SU-DHL-6 (cell line): ENCODE results near the gene HOMER2.

Experiments
- H2AFZ ChIP-seq: fragments of 200-600 bp; sonication (generic); 2 replicates; pipeline ENCODE4 v1.6.1; 2014; ENCODE audit warnings: low read depth, mild to moderate bottlenecking, moderate library complexity, mixed read lengths, antibody characterized with exemption, low read length; ENCODE audit not compliant: severe bottlenecking
- H3F3A ChIP-seq: fragments of 200-600 bp; shearing (Covaris generic); 2 replicates; pipeline ENCODE4 v1.6.0; 2016; ENCODE audit warnings: antibody characterized with exemption, mild to moderate bottlenecking; ENCODE audit not compliant: insufficient read depth
- H3K27ac ChIP-seq: fragments of 200-600 bp; sonication (generic); 2 replicates; pipeline ENCODE4 v1.5.1; 2016; ENCODE audit warnings: low read depth, mild to moderate bottlenecking, low read length, moderate library complexity, mixed read lengths
- H3K27me3 ChIP-seq: fragments of 200-600 bp; sonication (generic), shearing (Covaris generic); 2 replicates; pipeline ENCODE4 v1.6.0; 2014; ENCODE audit warnings: mild to moderate bottlenecking, low read length
- H3K36me3 ChIP-seq: fragments of 200-600 bp; sonication (generic); 2 replicates; pipeline ENCODE4 v1.6.1; 2014; ENCODE audit warnings: mild to moderate bottlenecking, low read length, mixed read lengths
- H3K4me2 ChIP-seq: fragments of 300-600, 200-600 bp; shearing (Covaris generic), sonication (generic); 2 replicates; pipeline ENCODE4 v1.6.0; 2014; ENCODE audit warnings: low read length, low read depth, mild to moderate bottlenecking; ENCODE audit not compliant: poor library complexity, severe bottlenecking
- H3K4me3 ChIP-seq: fragments of 200-600 bp; sonication (generic); 2 replicates; pipeline ENCODE4 v1.5.1; 2014; ENCODE audit warnings: antibody characterized with exemption, low read length, mild to moderate bottlenecking, mixed read lengths; ENCODE audit not compliant: insufficient read depth, poor library complexity, severe bottlenecking
- H3K79me2 ChIP-seq: fragments of 200-600 bp; sonication (generic); 2 replicates; pipeline ENCODE4 v1.6.1; 2014; ENCODE audit warnings: mild to moderate bottlenecking, low read length, moderate library complexity; ENCODE audit not compliant: insufficient read depth
- H3K9ac ChIP-seq: fragments of 200-600 bp; sonication (generic); 2 replicates; pipeline ENCODE4 v1.7.0; 2014; ENCODE audit warnings: mild to moderate bottlenecking, low read length
- H3K9me2 ChIP-seq: fragments of 200-600 bp; sonication (generic); replicated peaks from 2 replicates; pipeline ENCODE4 v1.6.1; 2014; ENCODE audit warnings: low read length; ENCODE audit not compliant: insufficient read depth
- H3K9me3 ChIP-seq: fragments of 200-600 bp; sonication (generic); 2 replicates; pipeline ENCODE4 v1.6.1; 2014; ENCODE audit warnings: low read length, mixed read lengths; ENCODE audit not compliant: insufficient read depth
- H4K20me1 ChIP-seq: fragments of 200-600 bp; sonication (generic); 2 replicates; pipeline ENCODE4 v1.6.1; 2014; ENCODE audit warnings: low read depth, mild to moderate bottlenecking, antibody characterized with exemption, low read length, moderate library complexity, mixed read lengths
- CTCF ChIP-seq: fragments of 200-600 bp; sonication (generic); IDR thresholded peaks from one replicate; pipeline ENCODE4 v1.5.1; 2017; ENCODE audit warnings: antibody characterized with exemption, mild to moderate bottlenecking, low read length, moderate library complexity; ENCODE audit not compliant: insufficient read depth, poor library complexity, severe bottlenecking
- EZH2phosphoT487 ChIP-seq: fragments of 200-600 bp; sonication (generic), shearing (Covaris generic); conservative IDR thresholded peaks from 2 replicates; pipeline ENCODE4 v1.6.1; 2018; ENCODE audit warnings: mild to moderate bottlenecking, antibody characterized with exemption, low read length, moderate library complexity, mixed read lengths

The HOMER2 gene

GRCh38 chr15:82855286-82856100 lies 97.0 kb downstream of the HOMER2 start:
- no peaks in the 10 kb centered on the region for H4K20me1 ChIP-seq
- no peak overlapping the region for H2AFZ ChIP-seq
- no peaks in the 10 kb centered on the region for H3F3A ChIP-seq
- H3K4me2 ChIP-seq, result no peak overlapping the region
- no peaks in the 10 kb centered on the region for H3K36me3 ChIP-seq
- no peaks in the 10 kb centered on the region for H3K79me2 ChIP-seq
- H3K4me3 ChIP-seq, result no peak overlapping the region
- no peak overlapping the region for H3K9ac ChIP-seq
- no peak overlapping the region for H3K27ac ChIP-seq
- no peaks in the 10 kb centered on the region for H3K27me3 ChIP-seq
- H3K9me3 ChIP-seq, result no peaks in the 10 kb centered on the region
- TF ChIP-seq EZH2phosphoT487 (no peak), CTCF (no peak)
- no peaks in the 10 kb centered on the region for H3K9me2 ChIP-seq

DNA sequence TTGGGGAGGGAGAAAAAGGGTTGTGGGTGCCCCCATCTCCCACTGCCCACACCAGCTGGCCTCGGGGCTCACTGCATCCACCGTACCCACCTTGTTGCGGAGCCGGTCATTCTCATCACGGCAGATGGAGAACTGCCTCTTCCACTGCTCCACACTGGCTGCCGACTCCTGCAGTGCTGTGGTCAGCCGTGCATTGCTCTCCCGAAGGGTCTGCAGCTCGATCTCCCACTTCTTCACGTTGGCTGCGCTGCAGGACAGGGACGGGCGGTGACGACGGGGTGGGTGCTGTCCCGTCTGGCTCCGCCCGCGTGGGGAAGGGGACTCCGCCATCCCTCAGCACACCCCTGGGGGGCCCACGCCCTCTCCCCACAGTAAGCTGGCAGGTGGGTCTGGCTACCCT lies 98.0 kb downstream of the HOMER2 start:
- H3K9me3 ChIP-seq, result no peaks in the 10 kb centered on the region
- no peaks in the 10 kb centered on the region for H3K9me2 ChIP-seq
- H3K27me3 ChIP-seq, result no peaks in the 10 kb centered on the region
- H4K20me1 ChIP-seq, result no peaks in the 10 kb centered on the region
- no peak overlapping the region for H3K4me3 ChIP-seq
- H3K79me2 ChIP-seq, result no peaks in the 10 kb centered on the region
- no peak for TF ChIP-seq EZH2phosphoT487
- TF ChIP-seq CTCF, result no peak
- no peaks in the 10 kb centered on the region for H3K36me3 ChIP-seq
- no peak overlapping the region for H3K4me2 ChIP-seq
- no peak overlapping the region for H2AFZ ChIP-seq
- no peak overlapping the region for H3K9ac ChIP-seq
- no peak overlapping the region for H3K27ac ChIP-seq
- H3F3A ChIP-seq, result no peaks in the 10 kb centered on the region

- Histone ChIP-seq H3K27me3 (no peaks in the 10 kb centered on the region), H3K27ac (no peak overlapping the region), H4K20me1 (no peaks in the 10 kb centered on the region), H3K9me2 (no peaks in the 10 kb centered on the region), H3K36me3 (no peaks in the 10 kb centered on the region), H3K4me2 (no peak overlapping the region), H3K9me3 (no peaks in the 10 kb centered on the region), H3F3A (no peaks in the 10 kb centered on the region), H3K9ac (no peak overlapping the region), H3K4me3 (no peak overlapping the region), H2AFZ (no peak overlapping the region), H3K79me2 (no peaks in the 10 kb centered on the region)
- TF ChIP-seq EZH2phosphoT487 (no peak), CTCF (no peak)
Measured at GRCh38 chr15:82852941-82853561, 99.5 kb downstream of the HOMER2 start.
